AG04450 (cell line): Measurements from ENCODE around the gene NFKB2. TPM values are rescaled to one million over a fixed set of nuclear protein-coding genes. Genes with fewer than 3 reads are reported as not detected.

Source experiments
- CTCF ChIA-PET: fragments of 300-600, 350-600 bp; formaldehyde crosslinking; extraction: SDS; loops from one replicate; lab custom pipeline; 2022; ENCODE audit warnings: antibody characterized with exemption, inconsistent platforms; lab: Charles Lee
- POLR2A ChIA-PET: fragments of 350-600 bp; formaldehyde crosslinking; extraction: SDS; loops from one replicate; lab custom pipeline; 2021; ENCODE audit warnings: antibody characterized with exemption, inconsistent platforms; lab: Yijun Ruan, JAX
- DNase-seq: peaks from one replicate; pipeline ENCODE4 v3.0.0-alpha.2; 2011; ENCODE audit warnings: low read depth, low spot score
- H3K27ac ChIP-seq: one replicate; pipeline ENCODE4 v1.5.1; 2012; ENCODE audit warnings: low read depth, low read length, control low read depth
- H3K27me3 ChIP-seq: one replicate; pipeline ENCODE4 v1.6.0; 2012; ENCODE audit warnings: low read length; ENCODE audit not compliant: control insufficient read depth, insufficient read depth
- H3K4me3 ChIP-seq: 2 replicates; pipeline ENCODE4 v1.5.1; 2011; ENCODE audit warnings: mild to moderate bottlenecking, low read depth, low read length, control low read depth
- H3K9me3 ChIP-seq: 2 replicates; pipeline ENCODE4 v1.5.1; 2012; ENCODE audit warnings: low read length; ENCODE audit not compliant: control insufficient read depth, insufficient read depth
- polyA plus RNA-seq: library from polyadenylated mRNA; depleted of rRNA; stranded (reverse); fragments of >200 nt; gene quantifications from 2 replicates; pipeline ENCODE4 v1.2.3, GENCODE V29; 2011
- TF ChIP-seq, protein P1 (sequence below): IDR thresholded peaks from 2 replicates; pipeline ENCODE4 v1.5.1; 2011; ENCODE audit warnings: low read depth, low read length, control low read depth, inconsistent platforms

The NFKB2 gene
- polyA plus RNA-seq, 1 experiment = 26.1 TPM

DNA sequence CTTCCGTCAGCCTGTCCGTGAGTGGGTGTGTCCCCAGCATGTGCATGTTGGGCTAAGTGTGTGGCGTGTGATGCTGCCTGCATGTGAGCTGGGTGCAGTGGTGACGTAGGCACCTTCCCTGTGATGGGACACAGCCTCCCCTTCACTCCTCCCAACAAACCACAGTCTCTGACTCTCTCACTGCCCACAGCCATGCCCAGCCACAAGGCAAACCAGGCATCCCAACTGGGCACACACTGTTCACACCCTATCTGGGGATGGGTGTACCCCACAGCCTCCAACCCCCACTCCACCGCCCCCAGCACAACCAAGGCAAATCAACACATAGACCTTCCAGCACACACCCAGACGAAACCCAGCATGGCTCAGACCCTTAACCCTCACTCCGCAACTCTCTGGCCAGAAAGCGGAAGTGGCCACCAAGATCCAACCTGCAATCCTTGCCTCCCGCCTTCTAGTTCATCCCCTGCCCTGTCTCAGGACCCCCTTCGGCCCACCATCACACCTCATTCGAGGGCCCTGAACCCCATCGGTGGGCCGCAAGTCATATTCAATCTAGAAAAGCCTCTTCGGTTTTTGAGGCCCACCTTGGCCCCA lies 12.7 kb downstream of the NFKB2 start:
- CTCF ChIA-PET = interaction anchor here (0.6 to 1.4 kb wide), 2 partner anchors 9 to 45 kb away, joined by 5 to 6 read pairs; no protein-coding TSS in a partner anchor
- TF ChIP-seq, protein P1, sequence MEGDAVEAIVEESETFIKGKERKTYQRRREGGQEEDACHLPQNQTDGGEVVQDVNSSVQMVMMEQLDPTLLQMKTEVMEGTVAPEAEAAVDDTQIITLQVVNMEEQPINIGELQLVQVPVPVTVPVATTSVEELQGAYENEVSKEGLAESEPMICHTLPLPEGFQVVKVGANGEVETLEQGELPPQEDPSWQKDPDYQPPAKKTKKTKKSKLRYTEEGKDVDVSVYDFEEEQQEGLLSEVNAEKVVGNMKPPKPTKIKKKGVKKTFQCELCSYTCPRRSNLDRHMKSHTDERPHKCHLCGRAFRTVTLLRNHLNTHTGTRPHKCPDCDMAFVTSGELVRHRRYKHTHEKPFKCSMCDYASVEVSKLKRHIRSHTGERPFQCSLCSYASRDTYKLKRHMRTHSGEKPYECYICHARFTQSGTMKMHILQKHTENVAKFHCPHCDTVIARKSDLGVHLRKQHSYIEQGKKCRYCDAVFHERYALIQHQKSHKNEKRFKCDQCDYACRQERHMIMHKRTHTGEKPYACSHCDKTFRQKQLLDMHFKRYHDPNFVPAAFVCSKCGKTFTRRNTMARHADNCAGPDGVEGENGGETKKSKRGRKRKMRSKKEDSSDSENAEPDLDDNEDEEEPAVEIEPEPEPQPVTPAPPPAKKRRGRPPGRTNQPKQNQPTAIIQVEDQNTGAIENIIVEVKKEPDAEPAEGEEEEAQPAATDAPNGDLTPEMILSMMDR = no peak
- Histone ChIP-seq H3K27me3 (peaks cover 28% of the 10 kb centered on the region), H3K9me3 (no peaks in the 10 kb centered on the region; the same call in 1 of the 2 replicates), H3K4me3 (peak overlapping the region; percentile 58), H3K27ac (no peak overlapping the region)
- POLR2A ChIA-PET = no interaction called here
- no peak for DNase-seq

DNA sequence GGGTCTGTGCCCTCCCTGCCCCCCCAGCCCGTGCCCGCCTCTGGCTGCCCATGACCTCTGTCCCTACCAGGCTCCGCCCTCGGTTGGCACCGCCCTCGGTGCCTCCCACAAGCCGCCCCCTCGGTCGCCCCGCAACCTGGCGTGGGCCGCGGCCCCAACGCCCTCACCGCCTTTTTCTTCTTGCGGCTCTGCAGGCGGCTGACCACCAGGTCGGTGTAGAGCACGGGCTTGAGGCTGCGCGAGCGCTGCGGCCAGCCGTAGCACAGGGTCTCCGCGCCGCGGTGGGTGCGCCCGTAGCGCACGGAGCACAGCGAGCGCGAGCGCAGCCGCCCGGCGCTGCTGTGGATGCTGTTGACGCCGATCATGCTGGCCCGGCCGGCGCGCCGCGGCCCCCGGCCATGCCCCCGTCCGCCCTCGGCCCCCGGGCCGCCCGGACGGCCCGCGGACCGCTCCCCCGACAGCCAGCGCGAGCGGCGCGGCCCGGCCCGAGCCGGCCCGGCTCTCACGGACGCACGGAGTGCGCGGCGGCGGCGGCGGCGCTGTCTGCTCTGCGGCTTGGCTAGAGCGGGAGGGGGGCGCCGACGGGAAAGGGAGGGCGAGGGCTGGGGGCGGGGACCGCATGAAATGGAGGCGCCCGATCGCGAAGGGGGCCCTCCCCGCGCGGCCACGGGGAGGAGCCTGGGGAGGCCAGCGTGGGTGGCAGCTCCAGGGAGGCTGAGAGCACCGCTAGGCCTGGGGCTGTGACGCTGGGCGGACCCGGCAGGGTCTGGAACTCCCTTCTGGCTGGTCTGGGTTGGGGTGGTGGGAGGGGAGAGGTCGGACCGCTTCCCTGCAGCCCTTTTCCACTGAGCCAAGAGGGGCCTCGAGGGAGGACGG lies 13.5 kb downstream of the NFKB2 start:
- POLR2A ChIA-PET = no interaction called here
- no peaks in the 10 kb centered on the region; the same call in 1 of the 2 replicates for H3K9me3 ChIP-seq
- peak overlapping the region; percentile 11 for H3K27ac ChIP-seq
- peaks cover 31% of the 10 kb centered on the region for H3K27me3 ChIP-seq
- DNase-seq = no peak
- CTCF ChIA-PET = interaction anchor here (2.5 to 3.3 kb wide), 2 partner anchors 9 to 15 kb away, joined by 12 to 20 read pairs; no protein-coding TSS in a partner anchor
- TF ChIP-seq, protein P1 = no peak
- peak overlapping the region; percentile 59 for H3K4me3 ChIP-seq

DNA sequence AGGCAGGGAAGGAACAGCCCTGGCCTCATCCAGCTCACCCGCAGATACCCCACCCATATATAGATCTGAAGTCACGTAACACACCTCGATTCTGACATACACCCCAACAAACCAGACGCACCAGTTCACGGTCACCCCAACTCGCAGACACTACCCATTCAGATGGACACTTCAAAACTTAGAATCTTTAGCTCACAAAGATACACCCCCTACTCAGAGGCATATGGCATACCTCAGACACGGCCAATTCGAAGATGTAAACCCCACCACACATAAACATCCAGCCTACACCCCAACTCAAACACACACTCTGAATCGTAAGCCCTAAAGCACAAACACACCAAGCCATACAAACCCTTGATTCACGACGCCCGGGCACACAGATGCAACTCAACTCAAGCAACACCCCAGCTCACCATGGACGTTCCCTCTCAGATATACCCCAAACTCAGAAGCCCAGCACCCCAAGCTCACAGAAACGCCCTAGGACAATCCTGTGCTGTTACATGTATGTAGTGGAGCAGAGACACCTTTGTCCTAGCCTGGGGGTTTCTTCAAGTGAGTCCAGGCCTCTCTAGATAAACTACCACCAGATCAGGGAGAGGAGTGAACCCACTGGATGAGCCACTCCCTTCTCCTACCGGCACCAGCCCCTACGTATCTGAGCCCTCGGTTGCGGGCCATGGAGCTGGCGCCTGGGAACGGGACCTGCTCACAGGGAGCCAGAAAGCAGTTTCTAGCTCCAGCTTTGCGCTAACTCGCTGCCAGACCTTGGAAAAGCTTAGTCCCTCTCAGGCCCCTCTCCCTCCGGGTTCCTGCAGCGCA lies 14.3 kb downstream of the NFKB2 start:
- Histone ChIP-seq H3K27me3 (peaks cover 37% of the 10 kb centered on the region), H3K4me3 (peak overlapping the region; percentile 59), H3K9me3 (no peaks in the 10 kb centered on the region; the same call in 1 of the 2 replicates), H3K27ac (peak overlapping the region; percentile 47)
- ChIA-PET CTCF (interaction anchor here (1.2 to 3.3 kb wide), 3 partner anchors 10 to 16 kb away, joined by 5 to 20 read pairs (median 12); no protein-coding TSS in a partner anchor), POLR2A (no interaction called here)
- TF ChIP-seq, protein P1 = no peak
- no peak for DNase-seq

DNA sequence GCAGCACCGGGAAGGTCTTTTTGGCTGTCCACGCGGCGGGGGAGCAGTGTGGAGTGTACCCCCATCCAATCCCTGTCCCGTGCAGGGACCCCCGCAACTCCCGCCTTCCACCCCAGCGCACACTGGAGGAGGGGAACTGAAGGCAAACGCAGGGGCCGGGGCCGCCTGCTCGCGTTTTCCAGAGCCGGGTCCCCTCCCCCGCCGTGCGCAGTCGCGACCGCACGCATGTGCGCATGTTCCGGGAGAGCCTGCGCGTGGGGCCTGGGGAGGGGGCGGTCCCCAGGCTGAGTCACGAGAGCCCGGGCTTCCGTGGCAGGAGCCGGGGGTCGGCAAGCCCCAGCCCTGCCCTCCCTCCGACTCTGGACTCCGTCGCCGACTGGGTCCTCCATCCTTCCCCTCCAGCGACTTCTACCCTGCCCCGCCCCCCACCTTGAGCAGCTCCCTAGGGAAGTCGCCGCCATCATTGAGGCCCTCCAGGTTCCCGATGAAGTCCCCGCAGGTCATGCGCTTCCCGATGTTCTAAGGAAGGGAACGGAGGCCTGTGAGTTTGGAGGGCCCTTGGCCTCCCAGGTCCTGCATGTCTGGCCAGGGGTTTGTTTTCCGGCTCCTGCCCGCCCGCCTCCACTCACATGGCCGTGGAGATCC lies 15.0 kb downstream of the NFKB2 start:
- peak overlapping the region; percentile 59 for H3K4me3 ChIP-seq

More for the DNA sequence above, 15.0 kb downstream of the NFKB2 start:
- no peak for DNase-seq
- Histone ChIP-seq H3K27me3 (peaks cover 45% of the 10 kb centered on the region), H3K9me3 (no peaks in the 10 kb centered on the region; the same call in 1 of the 2 replicates), H3K27ac (peak overlapping the region; percentile 47)
- ChIA-PET CTCF (interaction anchor here (1.2 to 3.3 kb wide), 3 partner anchors 11 to 17 kb away, joined by 5 to 20 read pairs (median 12); no protein-coding TSS in a partner anchor), POLR2A (interaction anchor here (0.6 kb wide), 1 partner anchor 35 kb away, joined by 4 read pairs; no protein-coding TSS in a partner anchor)
- TF ChIP-seq, protein P1 = no peak
